PC-9 (cell line): ENCODE results near the gene SMIM22. TPM values are rescaled to one million over a fixed set of nuclear protein-coding genes. Genes with fewer than 3 reads are reported as not detected.

Experiments used
- BruUV-seq: library from RNA; stranded (reverse); fragments of 400-500 nt; replicated peaks from 2 replicates; lab custom pipeline; 2021; lab: Mats Ljungman, UMichigan
- CTCF ChIA-PET: fragments of 300-600 bp; sonication (Branson Sonifier 250); formaldehyde crosslinking; loops from one replicate; lab custom pipeline; 2022; ENCODE audit warnings: antibody characterized with exemption; lab: Charles Lee
- POLR2A ChIA-PET: fragments of 300-600 bp; sonication (Branson Sonifier 250); formaldehyde crosslinking; loops from one replicate; lab custom pipeline; 2022; ENCODE audit warnings: antibody characterized with exemption; ENCODE audit not compliant: unreplicated experiment; lab: Charles Lee
- DNase-seq, 2 experiments: peaks; one replicate each; pipeline versions ENCODE4 v3.0.0 to v3.0.0-alpha.2; 2015 to 2022; ENCODE audit warnings: mixed read lengths in 1 of 2
- H2AFZ ChIP-seq: fragments of 200-600 bp; sonication (generic); 2 replicates; pipeline ENCODE4 v1.8.1; 2017; ENCODE audit warnings: antibody characterized with exemption
- H3F3A ChIP-seq: fragments of 200-600 bp; sonication (generic); 2 replicates; pipeline ENCODE4 v1.8.1; 2017; ENCODE audit warnings: antibody characterized with exemption, mild to moderate bottlenecking, low read depth; ENCODE audit not compliant: insufficient read depth
- H3K27ac ChIP-seq: fragments of 200-600 bp; sonication (generic); 2 replicates; pipeline ENCODE4 v1.6.1; 2016; ENCODE audit warnings: mixed run types
- H3K27me3 ChIP-seq: fragments of 200-600 bp; sonication (generic); 2 replicates; pipeline ENCODE4 v1.6.1; 2016; ENCODE audit warnings: low read depth, mixed run types; ENCODE audit not compliant: insufficient read depth
- H3K36me3 ChIP-seq: fragments of 200-600 bp; sonication (generic); 2 replicates; pipeline ENCODE4 v1.6.1; 2016; ENCODE audit warnings: low read depth, mixed run types
- H3K4me1 ChIP-seq: fragments of 200-600 bp; sonication (generic); replicated peaks from 2 replicates; pipeline ENCODE4 v1.6.1; 2016; ENCODE audit warnings: mixed run types; ENCODE audit not compliant: insufficient read depth
- H3K4me2 ChIP-seq: fragments of 200-600 bp; sonication (generic); 2 replicates; pipeline ENCODE4 v1.6.1; 2017; ENCODE audit warnings: mixed run types
- H3K4me3 ChIP-seq: fragments of 200-600 bp; sonication (generic); 2 replicates; pipeline ENCODE4 v1.6.1; 2016; ENCODE audit warnings: mixed run types
- H3K79me2 ChIP-seq: fragments of 200-600 bp; sonication (generic); 2 replicates; pipeline ENCODE4 v1.6.1; 2017; ENCODE audit warnings: low read depth, mixed run types
- H3K9me2 ChIP-seq: fragments of 200-600 bp; sonication (generic); 2 replicates; pipeline ENCODE4 v1.8.1; 2017; ENCODE audit warnings: mild to moderate bottlenecking; ENCODE audit not compliant: insufficient read depth
- H3K9me3 ChIP-seq: fragments of 200-600 bp; sonication (generic); 2 replicates; pipeline ENCODE4 v1.8.1; 2016; ENCODE audit warnings: low read depth; ENCODE audit not compliant: insufficient read depth
- H4K20me1 ChIP-seq: fragments of 200-600 bp; sonication (generic); 2 replicates; pipeline ENCODE4 v1.8.1; 2017; ENCODE audit not compliant: insufficient read depth
- EZH2 ChIP-seq: fragments of 200-600 bp; sonication (generic); IDR thresholded peaks from 2 replicates; pipeline ENCODE4 v1.8.0; 2017; ENCODE audit warnings: antibody characterized with exemption, low read depth
- intact Hi-C: fragments of 100-400 bp; cut with micrococcal nuclease; formaldehyde crosslinking; loops from one replicate; pipeline ENCODE4 v1.10.0; 2022; ENCODE audit not compliant: unreplicated experiment
- total RNA-seq: library from RNA; stranded (reverse); gene quantifications from 2 replicates; pipeline ENCODE4 v1.2.3, GENCODE V29; 2021
- TF ChIP-seq, protein P1 (sequence below): fragments of 200-600 bp; sonication (generic); conservative IDR thresholded peaks from 2 replicates; pipeline ENCODE4 v1.6.1; 2017; ENCODE audit warnings: mixed run types, antibody characterized with exemption, mild to moderate bottlenecking, moderate library complexity

Gene SMIM22
- total RNA-seq, 1 experiment from 2014 or later: 134 TPM

DNA sequence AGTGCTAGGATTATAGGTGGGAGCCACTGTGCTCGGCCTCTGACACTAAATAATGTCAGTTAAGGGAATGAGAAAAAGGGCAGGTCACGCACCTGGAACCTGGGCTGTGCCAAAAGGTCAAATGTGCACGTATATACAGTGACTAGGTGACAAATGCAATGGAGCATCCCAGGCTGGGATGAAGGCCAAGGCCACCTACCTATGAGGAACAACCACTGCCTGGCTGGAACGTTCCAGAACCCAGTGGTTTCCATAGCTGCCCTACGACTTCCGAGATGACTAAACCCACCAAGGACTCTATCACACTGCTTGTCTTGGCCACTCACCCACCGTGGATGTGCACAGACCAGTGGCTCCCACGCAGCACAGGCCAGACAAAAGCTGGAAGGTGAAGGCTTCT lies 44.3 kb upstream of the SMIM22 start:
- ChIA-PET CTCF (no interaction called here), POLR2A (no interaction called here)
- BruUV-seq: no TSS peak
- no peaks in the 10 kb centered on the region for H3K27me3 ChIP-seq
- H4K20me1 ChIP-seq: no peaks in the 10 kb centered on the region
- peaks cover 12% of the 10 kb centered on the region for H3K36me3 ChIP-seq
- no peak overlapping the region for H3K27ac ChIP-seq
- no peaks in the 10 kb centered on the region for H3K9me2 ChIP-seq
- TF ChIP-seq, protein P1, sequence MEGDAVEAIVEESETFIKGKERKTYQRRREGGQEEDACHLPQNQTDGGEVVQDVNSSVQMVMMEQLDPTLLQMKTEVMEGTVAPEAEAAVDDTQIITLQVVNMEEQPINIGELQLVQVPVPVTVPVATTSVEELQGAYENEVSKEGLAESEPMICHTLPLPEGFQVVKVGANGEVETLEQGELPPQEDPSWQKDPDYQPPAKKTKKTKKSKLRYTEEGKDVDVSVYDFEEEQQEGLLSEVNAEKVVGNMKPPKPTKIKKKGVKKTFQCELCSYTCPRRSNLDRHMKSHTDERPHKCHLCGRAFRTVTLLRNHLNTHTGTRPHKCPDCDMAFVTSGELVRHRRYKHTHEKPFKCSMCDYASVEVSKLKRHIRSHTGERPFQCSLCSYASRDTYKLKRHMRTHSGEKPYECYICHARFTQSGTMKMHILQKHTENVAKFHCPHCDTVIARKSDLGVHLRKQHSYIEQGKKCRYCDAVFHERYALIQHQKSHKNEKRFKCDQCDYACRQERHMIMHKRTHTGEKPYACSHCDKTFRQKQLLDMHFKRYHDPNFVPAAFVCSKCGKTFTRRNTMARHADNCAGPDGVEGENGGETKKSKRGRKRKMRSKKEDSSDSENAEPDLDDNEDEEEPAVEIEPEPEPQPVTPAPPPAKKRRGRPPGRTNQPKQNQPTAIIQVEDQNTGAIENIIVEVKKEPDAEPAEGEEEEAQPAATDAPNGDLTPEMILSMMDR: no peak
- TF ChIP-seq EZH2: no peak
- peaks cover 5% of the 10 kb centered on the region for H3K9me3 ChIP-seq
- H3K4me3 ChIP-seq: no peak overlapping the region
- H3K4me2 ChIP-seq: no peak overlapping the region
- intact Hi-C loops: no loop called here
- DNase-seq: no peak
- H3F3A ChIP-seq: no peaks in the 10 kb centered on the region
- no peaks in the 10 kb centered on the region for H3K4me1 ChIP-seq
- H2AFZ ChIP-seq: no peak overlapping the region
- H3K79me2 ChIP-seq: no peaks in the 10 kb centered on the region

DNA sequence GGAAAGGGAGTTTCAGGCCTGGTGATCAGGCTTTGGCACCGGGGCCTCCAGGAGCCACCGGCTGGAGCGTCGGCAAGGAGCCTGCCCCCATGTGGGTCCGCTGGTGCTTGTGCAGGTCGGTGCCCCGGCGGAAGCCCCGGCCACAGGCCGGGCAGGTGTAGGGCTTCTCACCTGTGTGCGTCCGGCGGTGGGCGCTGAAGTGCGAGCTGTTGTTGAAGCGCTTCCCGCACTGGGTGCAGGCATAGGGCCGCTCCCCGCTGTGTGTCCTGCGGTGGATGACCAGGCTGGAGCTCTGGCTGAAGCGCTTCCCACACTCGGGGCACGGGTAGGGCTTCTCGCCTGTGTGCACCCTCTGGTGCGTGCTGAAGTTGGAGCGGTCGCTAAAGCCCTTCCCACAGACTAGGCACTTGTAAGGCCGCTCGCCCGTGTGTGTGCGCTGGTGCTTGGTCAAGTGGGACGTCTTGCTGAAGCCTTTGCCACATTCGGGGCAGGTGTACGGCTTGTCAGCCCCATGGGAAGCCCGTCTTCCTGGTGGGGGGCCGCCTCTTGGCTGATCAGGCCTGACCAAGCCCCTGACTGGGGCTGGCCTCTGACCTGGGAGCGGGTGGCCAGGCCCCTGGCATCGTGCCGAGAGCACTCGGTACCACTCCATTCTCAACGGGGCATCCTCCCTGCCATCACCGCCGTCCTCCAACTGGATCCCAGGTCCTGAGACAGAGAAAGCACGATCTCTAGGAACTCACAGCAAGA lies 42.6 kb upstream of the SMIM22 start:
- no TSS peak for BruUV-seq
- TF ChIP-seq EZH2: no peak
- no peaks in the 10 kb centered on the region for H3K9me2 ChIP-seq
- ChIA-PET CTCF (no interaction called here), POLR2A (no interaction called here)
- H3K79me2 ChIP-seq: no peaks in the 10 kb centered on the region
- H2AFZ ChIP-seq: no peak overlapping the region
- peaks cover 13% of the 10 kb centered on the region for H3K36me3 ChIP-seq
- peaks cover 5% of the 10 kb centered on the region for H3K9me3 ChIP-seq
- H3K4me3 ChIP-seq: no peak overlapping the region
- H3K27ac ChIP-seq: no peak overlapping the region
- no peaks in the 10 kb centered on the region for H3K4me1 ChIP-seq
- H3K27me3 ChIP-seq: no peaks in the 10 kb centered on the region
- H4K20me1 ChIP-seq: no peaks in the 10 kb centered on the region
- intact Hi-C loops: no loop called here
- DNase-seq: no peak
- no peaks in the 10 kb centered on the region for H3F3A ChIP-seq
- no peak overlapping the region for H3K4me2 ChIP-seq

DNA sequence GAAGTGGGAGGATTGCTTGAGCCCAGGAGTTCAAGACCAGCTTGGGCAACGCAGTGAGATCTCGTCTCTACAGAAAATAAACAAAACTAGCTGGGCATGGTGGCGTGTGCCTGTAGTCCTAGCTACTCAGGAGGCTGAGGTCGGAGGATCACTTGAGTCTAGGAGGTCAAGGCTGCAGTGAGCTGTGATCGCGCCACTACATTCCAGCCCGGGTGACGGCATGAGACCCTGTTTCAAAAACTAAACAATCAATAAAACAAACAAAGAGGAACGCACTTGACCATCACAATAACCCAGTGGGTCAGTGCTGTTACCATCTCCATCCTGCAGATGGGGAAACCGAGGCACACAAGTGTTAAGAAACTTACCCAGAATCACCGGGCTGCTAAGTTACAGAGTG lies 41.9 kb upstream of the SMIM22 start:
- intact Hi-C loops: no loop called here

More for the DNA sequence above, 41.9 kb upstream of the SMIM22 start:
- Histone ChIP-seq H3K4me1 (no peaks in the 10 kb centered on the region), H3K4me2 (no peak overlapping the region), H3K27me3 (no peaks in the 10 kb centered on the region), H3K36me3 (peaks cover 13% of the 10 kb centered on the region), H2AFZ (no peak overlapping the region), H3K4me3 (no peak overlapping the region), H3K9me2 (no peaks in the 10 kb centered on the region), H3F3A (no peaks in the 10 kb centered on the region), H4K20me1 (no peaks in the 10 kb centered on the region), H3K79me2 (no peaks in the 10 kb centered on the region), H3K27ac (no peak overlapping the region), H3K9me3 (peaks cover 5% of the 10 kb centered on the region)
- TF ChIP-seq EZH2: no peak
- TF ChIP-seq, protein P1: no peak
- no TSS peak for BruUV-seq
- ChIA-PET POLR2A (no interaction called here), CTCF (no interaction called here)
- DNase-seq: no peak
